GM13976 (cell line): ENCODE results near the gene THAP3.
A peak's percentile ranks its signal among the peaks of the same experiment; 100 is the strongest.
"Not testable (repeated sequence)": the region's sequence is repeated elsewhere in the genome, so short reads cannot be mapped to it uniquely, and the experiment has no call there.

Experiments
- DNase-seq: peaks from one replicate; pipeline ENCODE4 v3.0.0; 2012; ENCODE audit warnings: low spot score
- in situ Hi-C: fragments of 300-500 bp; cut with MboI; formaldehyde crosslinking; loops from one replicate; pipeline ENCODE4 v1.12.0; 2022; ENCODE audit warnings: low sequenced_read_pairs, mixed read lengths, inconsistent platforms; ENCODE audit not compliant: unreplicated experiment
- TF ChIP-seq, protein P1 (sequence below): IDR thresholded peaks from 2 replicates; pipeline ENCODE4 v1.5.1; 2012; ENCODE audit warnings: borderline replicate concordance, mild to moderate bottlenecking; ENCODE audit not compliant: insufficient read depth; ENCODE audit errors: extremely low read depth, missing control alignments, control extremely low read depth

THAP3 gene

DNA sequence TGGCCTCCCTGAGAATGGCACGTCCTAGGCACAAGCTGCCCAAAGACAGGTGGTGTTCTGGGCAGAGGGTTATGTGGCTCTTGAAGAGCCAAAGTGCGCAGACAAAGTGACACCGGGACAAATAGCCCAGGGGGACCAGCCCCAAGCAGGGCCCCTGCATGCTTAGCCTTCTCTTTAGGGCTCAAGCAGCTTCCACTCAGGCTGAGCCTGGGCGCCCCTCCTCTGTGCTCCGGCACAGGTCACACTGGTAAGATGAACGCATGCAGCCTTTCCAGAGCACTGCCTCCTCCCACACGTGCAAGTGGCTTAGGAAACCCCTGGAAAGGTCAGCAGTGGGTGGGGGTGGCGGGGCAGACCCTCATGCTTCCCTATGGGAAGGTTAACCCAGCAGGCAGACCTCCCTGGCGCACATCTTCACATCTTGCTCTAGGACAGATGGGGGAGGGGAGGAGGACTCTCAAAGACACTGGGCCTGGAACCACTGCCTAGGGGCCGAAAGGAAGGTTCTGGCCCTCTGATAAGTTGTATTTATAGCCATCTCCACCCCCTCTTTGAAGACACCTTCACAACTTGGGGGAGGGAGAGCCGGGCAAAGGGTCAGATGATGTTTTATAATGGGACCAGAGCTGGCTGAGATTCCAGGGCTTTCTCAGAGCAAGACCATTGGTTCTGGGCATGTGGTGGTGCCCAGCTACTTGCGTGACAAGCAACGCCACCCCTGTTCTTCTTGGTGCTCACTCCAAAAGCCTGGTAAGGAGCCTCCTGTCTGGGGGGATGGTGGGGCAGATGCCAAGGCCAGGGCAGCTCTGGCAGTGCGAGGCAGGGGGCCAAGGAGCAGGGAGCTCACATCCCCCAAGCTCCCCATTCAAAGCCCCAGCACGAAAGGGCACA is 27.5 kb upstream of the THAP3 start:
- in situ Hi-C loops: no loop called here
- TF ChIP-seq, protein P1, sequence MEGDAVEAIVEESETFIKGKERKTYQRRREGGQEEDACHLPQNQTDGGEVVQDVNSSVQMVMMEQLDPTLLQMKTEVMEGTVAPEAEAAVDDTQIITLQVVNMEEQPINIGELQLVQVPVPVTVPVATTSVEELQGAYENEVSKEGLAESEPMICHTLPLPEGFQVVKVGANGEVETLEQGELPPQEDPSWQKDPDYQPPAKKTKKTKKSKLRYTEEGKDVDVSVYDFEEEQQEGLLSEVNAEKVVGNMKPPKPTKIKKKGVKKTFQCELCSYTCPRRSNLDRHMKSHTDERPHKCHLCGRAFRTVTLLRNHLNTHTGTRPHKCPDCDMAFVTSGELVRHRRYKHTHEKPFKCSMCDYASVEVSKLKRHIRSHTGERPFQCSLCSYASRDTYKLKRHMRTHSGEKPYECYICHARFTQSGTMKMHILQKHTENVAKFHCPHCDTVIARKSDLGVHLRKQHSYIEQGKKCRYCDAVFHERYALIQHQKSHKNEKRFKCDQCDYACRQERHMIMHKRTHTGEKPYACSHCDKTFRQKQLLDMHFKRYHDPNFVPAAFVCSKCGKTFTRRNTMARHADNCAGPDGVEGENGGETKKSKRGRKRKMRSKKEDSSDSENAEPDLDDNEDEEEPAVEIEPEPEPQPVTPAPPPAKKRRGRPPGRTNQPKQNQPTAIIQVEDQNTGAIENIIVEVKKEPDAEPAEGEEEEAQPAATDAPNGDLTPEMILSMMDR: no peak
- no peak for DNase-seq

DNA sequence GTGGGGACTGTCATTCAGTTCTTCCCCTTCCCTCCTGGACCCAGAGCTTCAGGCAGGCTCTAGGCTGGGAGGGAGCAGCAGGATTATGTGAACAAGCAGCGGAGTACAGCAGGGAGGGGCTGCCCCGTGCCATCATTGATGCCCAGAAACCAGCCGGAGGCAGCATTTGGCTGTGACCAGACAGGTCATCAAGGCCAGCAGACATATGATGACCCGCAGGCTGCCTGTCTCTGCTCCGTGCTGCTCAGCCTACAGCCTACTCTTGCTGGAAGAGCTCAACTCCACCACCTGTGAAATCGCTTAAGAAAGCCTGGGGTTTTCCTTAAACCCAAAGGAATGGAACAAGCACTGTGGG is 26.9 kb upstream of the THAP3 start:
- in situ Hi-C loops: no loop called here
- TF ChIP-seq, protein P1: no peak
- DNase-seq: no peak

DNA sequence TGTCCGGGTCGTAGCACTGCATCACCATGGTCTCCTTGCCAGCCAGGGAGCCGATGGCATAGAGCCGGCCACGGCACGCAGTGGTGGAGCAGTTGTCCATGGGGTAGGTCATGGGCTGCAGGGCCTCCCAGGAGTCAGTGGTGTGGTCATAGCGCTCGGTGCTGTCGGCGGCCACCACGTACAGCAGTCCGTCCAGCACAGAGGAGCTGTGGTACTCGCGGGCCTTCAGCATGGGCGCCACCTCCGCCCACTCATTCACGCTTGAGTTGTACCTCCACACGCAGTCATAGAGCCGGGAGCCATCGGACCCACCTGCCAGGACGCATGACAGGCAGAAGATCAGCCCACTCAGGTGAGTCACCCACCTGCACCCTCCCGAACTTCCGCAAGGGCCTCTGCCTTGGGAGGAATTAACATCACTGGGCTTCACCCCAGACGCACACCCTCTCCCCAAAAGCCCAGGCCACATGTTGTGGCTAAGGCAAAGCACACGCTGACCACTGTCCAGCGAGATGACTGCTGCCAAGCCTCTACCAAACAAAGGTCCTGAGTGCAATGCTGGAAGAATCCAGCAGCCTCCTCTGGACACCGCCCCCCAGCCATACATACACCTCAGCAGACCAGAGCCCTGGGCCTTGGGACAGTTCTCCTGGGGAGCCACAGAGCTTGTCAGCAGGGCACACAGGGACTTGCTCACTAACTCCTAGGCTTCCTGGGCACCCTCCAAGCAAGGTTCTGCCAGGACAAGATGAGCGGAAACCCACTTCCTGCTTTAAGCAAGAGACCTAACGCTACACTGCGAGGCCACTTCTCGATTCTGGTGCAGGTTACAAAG is 25.3 kb upstream of the THAP3 start:
- in situ Hi-C loops: no loop called here
- TF ChIP-seq, protein P1: no peak
- DNase-seq: no peak

DNA sequence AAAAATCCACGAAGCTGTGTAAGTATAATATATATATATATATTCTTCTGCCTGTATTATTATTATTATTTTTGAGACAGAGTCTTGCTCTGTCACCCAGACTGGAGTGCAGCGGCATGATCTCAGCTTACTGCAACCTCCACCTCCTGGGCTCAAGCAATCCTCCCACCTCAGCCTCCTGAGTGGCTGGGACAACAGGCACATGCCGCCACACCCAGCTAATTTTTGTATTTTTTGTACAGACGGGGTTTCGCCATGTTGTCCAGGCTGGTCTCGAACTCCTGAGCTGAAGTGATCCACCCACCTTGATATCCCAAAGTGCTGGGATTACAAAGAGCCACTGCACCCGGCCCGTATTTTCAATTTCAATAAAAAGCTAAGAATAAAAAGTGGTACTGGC is 24.7 kb upstream of the THAP3 start:
- not testable (repeated sequence) for DNase-seq

DNA sequence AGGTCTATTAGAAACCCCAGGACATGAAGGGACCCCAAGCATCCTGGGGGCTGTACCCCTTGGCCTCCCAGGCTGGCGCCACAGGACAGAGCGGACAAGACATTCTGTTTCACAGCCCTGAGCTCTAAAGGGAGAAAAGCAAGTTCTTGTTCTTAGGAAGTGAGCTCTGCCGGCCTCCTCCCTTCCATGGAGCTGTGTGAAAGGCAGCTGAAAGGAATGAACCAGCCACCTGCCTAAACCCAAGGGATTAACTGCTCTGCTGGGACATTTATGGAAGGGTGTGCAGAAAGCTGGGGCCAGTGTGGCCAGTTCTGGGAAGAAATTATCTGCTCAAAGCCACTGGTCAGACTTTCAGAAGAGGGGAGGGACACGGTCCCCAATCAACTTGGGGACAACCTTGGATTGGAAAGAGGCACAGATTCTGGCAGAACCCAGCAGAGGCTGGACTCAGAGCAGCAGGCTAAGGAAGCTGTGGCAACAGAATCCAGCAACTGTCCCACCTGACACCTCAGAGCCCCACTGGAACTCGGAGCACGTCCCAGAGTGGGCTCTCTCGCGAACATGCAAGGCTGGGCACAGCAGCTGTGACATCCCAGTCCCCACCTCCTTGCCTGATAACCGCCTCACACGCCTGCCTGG is 24.1 kb upstream of the THAP3 start:
- in situ Hi-C loops: no loop called here
- no peak for DNase-seq
- TF ChIP-seq, protein P1: no peak

More for the DNA sequence above, 24.7 kb upstream of the THAP3 start:
- in situ Hi-C loops: not testable (repeated sequence)

DNA sequence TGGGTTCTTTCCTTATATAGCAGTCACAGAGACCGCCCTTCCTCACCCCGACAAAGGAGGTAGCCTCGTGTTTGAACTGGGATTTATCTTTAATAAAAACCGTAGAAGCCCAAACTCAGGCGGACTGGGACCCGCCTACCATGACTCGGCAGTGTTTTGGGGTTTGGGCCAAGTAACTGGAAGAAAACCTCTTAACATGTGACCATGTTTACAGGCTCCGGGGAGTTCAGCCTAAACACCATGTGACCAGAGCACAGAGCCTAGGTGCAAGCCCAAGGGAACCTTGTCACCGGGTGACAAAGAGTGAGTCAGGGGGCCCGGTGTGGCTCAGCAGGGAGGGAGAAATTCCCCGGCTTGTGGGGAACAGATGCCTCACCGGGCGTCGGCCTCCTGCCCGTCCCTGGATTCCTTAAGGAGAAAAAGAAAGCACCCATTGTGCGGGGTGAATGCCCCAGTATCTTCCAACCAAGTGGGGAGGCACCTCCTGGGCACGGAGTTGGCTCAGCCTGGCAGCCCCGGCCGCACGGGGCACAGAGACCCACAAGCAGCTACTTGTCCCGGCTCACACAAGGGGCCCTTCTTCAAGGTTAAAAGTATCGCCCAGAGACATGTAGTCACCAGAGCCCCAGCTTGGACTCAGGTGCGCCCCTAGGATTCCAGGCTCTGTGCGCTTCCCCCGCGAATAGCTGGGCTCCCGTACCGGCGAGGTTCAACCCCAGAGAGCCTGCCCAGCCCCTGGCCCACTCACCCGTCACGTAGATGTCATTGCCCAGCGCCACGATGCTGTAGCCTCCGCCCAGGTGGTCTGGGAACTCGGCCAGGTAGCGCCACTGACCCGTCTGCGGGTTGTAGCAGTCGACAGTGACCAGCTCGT is 23.4 kb upstream of the THAP3 start:
- in situ Hi-C loops: no loop called here
- TF ChIP-seq, protein P1: no peak
- peak; percentile 77 for DNase-seq
